HT1080 (cell line): ENCODE results near the gene CLASP1. TPM values are rescaled to one million over a fixed set of nuclear protein-coding genes. Genes with fewer than 3 reads are reported as not detected.
"Not testable (repeated sequence)": the region's sequence is repeated elsewhere in the genome, so short reads cannot be mapped to it uniquely, and the experiment has no call there.

Experiments
- DNase-seq: peaks from one replicate; pipeline ENCODE4 v3.0.0-alpha.2; 2015; ENCODE audit warnings: low read depth
- total RNA-seq: library from RNA; depleted of rRNA; stranded (reverse); fragments of >200 nt; shearing (Covaris generic); gene quantifications from 2 replicates; pipeline ENCODE4 v1.2.3, GENCODE V29; 2014

The CLASP1 gene
- total RNA-seq, 1 experiment from 2014 or later, result 22.5 TPM

DNA sequence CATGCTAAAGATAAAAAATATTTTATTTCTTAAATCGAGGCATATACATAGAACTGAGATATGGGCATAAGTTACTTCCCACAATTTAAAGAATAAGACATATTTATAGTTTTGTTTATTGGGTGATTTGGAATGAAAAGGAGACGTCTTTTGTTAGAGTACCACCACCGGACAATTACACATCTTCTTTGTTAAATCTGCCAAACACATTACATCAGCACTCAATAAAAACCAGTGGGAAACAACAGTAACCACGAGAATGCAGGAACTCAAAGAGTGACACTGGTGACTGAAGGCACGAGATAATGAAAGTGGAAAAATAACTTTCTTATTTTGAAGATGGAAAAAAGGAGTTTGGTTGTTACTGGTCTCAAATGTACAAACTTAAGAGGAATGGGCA, 271.6 kb downstream of the CLASP1 start:
- DNase-seq, result no peak

DNA sequence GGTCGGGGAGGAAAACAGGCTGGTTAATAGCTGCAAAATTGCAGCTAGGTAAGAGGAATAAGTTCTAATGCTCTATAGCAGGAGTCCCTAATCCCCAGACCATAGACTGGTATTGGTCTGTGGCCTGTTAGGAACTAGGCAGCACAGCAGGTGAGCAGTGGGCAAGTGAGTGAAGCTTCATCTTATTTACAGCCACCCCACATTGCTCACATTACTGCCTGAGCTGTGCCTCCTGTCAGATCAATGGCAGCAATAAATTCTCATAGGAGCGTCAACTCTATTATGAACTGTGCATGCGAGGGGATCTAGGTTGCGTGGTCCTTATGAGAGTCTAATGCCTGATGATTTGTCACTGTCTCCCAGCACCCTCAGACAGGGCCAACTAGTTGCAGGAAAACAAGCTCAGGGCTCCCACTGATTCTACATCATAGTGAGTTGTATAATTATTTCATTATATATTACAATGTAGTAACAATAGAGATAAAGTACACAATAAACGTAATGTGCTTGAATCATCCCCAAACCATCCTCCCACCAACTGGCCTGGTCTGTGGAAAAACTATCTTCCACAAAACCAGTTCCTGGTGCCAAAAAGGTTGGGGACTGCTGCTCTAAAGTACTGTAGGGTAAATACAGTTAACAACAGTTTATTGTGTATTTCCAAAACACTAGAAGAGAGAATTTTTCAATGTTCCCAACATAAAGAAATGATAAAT, 272.6 kb downstream of the CLASP1 start:
- no peak for DNase-seq

DNA sequence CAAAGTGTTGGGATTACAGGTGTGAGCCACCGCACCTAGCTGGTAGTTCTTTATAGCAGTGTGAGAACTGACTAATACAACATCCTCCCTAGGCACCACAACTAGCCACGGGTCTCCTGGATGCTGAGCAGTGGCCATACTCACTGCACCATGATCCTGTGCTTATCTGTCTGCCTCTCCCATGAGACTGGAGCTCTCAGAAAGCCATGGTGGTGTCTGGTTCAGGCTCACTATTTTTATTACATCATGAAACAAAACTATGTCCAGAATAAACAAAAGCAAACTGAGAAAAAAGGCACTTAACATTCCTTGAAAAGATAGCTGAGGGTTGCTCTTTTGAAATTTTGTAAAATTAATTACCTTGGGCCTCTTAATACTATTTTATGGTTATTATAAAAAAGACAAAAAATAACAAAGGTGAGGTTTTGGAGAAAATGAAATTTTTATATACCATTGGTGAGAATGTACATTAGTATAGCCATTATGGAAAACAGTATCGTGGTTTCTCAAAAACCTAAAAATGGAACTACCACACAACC, 273.6 kb downstream of the CLASP1 start:
- no peak for DNase-seq

DNA sequence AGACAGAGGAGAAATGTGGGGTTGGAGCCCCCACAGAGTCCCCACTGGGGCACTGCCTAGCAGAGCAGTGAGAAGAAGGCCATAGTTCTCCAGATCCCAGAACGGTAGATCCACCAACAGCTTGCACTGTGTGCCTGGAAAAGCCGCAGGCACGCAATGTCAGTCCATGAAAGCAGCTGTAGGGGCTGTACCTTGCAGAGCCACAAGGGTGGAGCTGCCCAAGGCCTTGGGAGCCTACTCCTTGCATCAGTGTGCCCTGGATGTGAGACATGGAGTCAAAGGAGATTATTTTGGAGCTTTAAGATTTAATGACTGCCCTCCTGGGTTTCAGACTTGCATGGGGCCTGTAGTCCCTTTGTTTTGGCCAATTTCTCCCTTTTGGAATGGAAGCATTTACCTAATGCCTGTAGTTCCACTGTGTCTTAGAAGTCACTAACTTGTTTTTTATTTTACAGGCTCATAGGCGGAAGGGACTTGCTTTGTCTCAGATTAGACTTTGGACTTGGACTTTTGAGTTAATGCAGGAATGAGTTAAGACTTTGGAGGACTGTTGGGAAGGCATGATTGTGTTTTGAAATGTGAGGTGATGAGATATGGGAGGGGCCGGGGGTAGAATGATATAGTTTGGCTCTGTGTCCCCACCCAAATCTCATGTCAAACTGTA, 274.7 kb downstream of the CLASP1 start:
- DNase-seq, result not testable (repeated sequence)

DNA sequence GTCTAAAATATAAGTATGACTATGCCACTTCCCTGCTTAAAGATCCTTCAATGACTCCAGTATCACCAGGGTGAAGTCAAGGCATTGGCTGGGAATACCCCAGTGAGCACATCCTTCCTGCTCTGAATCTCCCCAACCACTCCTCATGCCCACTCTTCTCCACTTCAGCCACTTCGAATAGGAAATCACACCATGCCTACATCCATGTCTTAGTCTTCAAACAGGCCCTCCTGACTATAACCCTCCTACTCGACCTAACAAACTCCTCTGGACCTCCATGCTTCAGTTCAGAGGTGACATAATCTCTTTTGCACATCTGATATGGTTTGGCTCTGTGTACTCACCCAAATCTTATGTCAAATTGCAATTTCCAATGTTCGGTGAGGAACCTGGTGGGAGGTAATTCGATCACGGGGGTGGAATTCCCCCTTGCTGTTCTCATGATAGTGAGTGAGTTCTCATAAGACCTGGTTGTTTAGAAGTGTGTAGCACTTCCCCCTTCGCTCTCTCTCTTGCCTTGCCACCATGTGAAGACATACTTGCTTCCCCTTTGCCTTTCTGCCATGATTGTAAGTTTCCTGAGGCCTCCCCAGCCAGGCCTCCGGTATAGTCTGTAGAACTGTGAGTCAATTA, 276.4 kb downstream of the CLASP1 start:
- no peak for DNase-seq

DNA sequence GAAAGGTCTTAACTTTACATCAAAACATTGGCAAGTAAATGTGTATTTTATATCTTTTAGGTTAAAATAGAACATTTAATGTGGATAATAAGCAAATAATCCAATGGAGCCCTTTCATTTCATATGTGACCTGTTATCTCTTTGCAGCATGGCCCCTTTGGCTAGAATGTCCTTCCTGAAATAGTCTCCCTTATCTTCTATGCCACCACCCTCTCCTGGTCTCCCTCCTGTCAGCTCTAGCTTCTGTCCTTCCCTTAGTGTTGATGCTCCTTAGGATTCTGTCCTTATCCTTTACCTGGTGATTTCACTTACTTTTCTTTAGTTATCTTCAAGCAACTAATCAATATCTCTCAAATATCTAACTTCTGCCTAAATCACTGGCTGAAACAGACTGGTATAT, 277.2 kb downstream of the CLASP1 start:
- DNase-seq, result no peak

DNA sequence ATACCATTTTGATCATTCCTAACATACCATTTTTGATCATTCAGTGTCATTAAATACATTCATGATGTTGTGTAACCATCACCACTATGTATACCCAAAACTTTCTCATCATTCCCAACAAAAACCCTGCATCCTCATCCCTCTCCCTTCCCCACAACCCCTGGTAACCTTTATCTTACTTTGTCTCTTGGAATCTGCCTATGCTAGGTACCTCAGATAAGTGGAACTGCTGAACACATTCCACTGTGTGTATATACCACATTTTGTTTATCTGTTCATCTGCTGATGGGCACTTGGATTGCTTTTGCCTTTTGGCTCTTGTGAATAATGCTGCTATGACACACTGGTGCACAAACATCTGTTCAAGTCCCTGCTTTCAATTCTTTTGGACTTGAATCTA, 280.4 kb downstream of the CLASP1 start:
- no peak for DNase-seq

DNA sequence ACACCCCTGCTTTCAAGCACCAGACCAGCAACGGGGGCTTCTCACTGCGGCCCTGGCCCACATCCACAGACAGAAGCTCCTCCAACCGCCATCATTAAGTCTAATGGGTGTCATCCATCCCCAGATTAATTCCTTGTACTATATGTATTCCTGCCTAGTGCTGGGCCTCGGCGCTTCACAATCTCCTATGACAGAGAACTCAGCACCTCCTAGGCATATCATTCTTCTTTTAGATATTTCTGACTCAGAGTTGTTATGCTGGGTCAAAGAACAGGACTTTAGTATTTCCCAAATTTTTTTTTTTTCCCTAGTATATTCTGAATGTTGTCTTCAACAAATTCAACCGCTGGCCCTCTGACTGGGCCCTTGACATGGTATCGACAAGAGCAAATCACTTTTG, 281.1 kb downstream of the CLASP1 start:
- no peak for DNase-seq

DNA sequence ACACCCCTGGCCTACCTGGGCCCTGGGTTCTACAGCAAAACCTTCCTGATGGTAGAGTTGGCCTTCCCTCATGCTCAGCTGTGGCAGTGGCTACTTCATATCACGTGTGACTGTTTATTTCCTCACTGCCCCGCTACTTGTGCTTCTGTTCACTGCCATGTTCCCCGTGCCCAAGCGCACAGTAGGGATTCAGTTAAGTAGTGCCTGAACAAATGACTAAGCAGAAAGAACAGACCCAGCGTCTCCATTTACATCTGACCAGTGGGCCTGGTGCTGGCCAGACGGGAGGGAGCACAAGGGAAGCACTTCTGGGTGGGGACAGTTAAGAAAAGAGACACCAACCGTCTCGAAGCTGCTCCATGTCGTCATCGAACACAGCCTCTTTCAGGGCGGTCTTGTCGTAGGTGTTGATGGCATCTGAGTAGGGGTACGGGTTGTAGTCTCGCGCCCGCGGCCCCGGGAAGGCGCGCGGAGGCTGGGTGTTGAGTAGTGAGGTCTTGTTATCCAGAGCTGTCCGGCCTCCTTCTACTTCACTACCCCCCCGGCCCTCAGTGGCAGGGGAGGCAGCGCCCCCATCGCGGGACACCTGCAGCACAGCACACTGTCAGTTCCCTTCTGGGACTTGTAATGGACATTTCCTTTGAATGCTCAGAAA, 281.9 kb downstream of the CLASP1 start:
- DNase-seq, result no peak

DNA sequence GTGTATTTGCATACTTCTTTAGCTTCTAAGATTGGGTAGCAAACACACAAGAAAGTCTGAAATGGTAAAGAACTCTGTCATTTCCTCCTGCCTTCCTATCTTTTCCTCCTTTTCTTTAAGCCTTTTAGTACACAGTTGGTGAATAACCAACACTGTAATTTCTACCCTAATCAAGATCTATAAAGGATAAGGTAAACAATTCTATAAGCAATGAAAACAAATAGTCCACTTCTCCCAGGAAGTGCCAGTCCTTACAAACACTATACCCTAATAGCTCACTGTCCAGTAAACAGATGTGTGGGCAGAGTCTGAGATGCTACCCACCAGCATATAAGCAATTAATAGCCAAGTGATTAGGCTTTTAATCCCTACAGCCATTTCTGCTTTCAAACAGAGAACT, 283.2 kb downstream of the CLASP1 start:
- no peak for DNase-seq

DNA sequence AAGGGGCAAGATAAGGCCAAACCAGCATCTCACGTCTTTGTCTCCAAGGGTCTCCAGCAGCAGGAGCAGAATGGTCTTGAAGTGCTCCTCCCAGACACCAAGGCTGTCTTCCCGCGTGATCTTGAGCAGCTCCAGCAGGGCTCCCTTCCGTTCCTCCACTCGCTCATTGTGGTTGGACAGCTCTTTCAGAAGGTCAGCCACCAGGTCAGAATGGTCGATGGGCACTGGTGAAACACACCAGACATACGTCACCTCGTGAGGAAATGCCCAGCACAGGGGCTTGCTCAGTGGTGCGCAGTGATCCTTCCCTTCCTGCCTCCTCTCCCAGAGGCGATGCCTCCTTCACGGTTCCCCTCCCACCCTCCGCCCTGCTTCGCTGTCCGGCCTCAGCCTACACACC, 284.2 kb downstream of the CLASP1 start:
- no peak for DNase-seq

DNA sequence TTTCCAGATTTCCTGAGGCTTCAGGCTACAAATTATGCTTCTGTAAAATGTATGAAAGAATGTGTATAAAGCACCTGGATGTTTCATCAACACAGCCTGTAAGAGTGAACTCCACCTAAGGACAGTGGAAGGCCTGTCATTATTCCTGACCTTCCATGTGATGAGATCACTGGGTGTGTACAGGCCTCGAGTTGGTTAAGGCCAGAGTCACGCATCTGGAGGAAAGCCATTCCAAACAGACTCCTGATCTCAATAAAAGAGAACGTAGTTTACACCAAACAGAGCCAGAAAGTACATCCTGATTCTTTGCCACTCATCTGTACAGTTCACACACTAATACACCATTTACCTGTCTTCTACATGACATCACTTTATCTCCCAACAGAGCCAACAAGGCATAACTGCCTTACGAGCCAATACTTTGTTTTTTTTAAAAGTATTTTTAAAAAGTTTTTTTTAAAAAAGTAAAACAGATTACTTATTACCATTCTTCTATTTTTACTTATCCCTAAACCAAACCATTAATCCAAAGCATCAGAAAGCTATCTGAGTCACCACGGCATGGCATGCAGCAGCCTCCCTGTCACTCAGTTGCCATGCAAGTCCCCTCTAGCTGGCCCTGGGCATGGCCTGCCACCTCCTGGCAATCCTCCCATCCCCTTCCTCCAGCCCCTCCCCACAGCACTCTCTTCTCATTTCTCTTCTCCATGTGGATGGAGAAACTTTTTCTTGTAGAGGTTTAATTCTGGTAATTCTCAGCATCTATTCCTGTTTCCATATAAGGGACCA, 285.4 kb downstream of the CLASP1 start:
- peak; percentile 42 for DNase-seq

DNA sequence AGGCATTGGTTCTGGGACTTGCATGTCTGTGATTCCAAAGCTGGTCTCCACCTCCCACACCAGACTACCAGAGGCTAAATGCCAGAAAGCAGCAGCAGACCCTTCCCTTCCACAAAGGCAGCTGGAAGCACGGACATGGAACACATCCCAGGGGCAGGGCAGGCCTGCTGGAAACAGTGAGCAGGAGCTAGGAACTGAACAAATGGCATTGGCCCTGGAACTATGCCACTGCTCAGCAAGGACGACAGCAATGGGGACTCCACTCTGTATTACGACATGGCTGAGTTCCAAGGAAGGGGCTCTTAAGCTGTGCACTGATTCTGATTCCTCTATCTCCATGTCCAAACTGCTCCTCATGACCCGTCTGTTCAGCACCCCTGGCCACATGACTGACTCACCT, 286.5 kb downstream of the CLASP1 start:
- DNase-seq, result no peak

DNA sequence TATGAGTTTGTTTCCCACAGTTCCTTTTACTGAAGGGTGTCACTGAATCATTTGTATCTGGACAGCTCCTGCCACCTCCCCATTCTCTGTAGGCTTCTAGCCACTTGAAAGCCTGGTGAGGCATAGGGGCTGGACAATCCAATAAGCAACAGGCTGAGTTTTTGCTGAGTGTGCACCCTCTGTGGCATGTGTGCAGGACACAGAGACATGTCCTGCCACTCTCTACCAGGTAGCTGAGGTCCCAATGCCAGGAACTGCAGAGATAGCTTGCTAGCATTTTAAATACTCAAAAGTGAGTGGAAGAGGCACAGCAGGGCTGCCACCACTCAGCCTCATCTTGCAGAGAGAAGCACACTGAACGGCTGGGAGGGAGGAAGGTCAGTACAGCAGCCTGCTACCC, 287.0 kb downstream of the CLASP1 start:
- no peak for DNase-seq

DNA sequence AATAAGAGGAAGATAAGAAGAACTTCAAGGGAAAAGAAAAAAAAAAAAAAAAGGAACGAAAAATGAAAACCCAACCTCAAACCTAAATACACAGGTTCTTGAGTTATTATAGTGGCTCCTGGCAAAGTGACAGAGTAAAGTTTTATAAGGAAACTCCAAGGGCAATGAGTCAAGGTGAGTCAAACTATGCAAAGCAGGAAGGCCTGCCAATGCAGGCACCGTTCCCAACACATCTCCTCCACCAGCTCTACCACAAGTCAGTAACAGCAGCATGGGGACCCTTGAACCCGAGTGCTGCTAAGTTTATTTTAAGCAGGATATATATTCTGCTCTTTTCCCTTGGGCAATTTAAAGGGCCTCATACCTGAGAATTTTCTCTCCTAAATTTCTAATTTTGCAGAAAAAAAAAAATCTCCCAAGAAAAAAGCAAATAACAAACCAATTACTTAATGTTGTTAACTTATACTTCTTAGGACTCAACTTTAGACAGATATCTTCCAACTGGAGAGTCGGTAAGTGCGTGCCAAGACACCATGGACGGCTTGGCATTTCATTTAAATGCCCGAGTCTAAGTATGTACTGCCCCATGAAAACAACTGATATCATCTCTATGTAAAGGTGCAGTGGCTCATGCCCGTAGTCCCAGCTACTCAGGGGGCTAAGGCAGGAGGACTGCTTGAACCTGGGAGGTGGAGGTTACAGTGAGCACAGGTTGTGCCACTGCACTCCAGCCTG, 288.5 kb downstream of the CLASP1 start:
- peak; percentile 92 for DNase-seq

DNA sequence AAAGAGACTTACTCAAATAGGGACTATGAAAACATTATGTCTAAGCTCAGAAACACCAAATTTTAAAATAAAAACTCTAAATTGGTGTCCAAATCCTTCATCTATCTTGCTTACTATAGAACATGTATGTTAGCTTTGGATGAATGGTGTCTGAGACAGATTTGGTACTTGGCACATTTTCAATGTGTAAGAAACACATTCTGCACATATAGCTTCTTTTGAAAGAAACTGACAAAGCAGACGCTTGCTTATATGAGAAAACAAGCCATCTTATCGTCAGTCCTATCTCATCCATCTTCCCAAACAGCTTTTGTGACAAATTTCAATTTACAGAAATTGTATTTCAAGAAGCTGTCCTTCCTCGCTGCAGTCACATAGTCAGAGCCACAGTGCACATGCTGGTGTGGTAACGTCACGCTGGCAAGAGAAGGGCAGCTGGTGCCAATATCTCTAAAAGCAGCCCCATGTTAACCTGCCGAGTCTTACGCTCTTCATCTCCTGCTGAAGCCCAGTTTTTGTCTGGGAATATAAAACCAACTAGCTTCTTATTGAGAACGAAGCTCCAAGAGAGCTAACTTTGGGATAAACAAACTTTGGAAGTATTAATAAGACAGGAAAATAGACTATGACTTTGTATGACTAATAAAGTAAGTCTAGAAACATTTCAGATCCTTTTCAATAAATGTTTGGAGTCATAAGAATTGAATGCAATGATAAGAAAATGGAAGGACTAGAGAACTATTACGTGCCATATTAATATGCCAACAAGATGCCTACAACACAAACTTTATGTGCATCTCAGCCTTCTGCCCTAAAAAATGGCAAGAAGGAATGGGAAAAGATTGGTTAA, 289.3 kb downstream of the CLASP1 start:
- DNase-seq, result no peak

DNA sequence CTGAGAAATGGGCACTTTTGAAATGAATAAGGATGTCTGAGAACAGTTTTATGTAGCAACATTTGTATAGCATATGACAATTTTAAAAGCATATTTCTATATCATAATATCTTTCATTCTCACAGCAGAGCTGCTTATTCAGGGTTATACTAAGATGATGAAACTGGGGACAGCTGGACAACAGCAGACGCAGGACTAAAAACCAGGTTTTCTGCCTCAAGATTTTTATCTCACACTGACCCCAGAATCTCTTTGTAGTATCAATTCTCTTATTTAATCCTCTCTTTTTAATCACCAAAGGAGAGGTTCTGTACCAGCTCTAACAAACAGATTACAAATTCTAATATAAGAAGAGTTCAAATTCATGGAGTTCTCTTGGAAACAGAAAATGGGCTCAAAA, 290.1 kb downstream of the CLASP1 start:
- no peak for DNase-seq

DNA sequence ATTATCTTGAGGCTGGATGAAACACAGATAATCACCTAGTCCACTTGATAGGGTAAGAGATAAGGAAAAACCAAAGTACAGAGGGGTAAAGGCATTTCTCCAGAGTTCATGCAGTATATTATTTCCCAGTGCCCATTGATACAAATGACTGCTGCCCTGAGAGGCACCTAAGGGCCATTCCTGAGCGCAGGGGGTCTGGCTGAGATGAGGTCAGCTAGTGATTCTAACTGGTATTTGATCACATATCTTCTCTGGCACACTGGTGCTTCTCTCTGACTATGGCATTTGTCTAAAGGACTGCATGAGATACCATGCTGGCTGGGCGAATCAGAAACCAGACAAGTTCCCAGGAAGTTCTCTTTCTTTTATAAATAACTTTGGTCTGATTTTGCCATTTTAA, 291.0 kb downstream of the CLASP1 start:
- no peak for DNase-seq

DNA sequence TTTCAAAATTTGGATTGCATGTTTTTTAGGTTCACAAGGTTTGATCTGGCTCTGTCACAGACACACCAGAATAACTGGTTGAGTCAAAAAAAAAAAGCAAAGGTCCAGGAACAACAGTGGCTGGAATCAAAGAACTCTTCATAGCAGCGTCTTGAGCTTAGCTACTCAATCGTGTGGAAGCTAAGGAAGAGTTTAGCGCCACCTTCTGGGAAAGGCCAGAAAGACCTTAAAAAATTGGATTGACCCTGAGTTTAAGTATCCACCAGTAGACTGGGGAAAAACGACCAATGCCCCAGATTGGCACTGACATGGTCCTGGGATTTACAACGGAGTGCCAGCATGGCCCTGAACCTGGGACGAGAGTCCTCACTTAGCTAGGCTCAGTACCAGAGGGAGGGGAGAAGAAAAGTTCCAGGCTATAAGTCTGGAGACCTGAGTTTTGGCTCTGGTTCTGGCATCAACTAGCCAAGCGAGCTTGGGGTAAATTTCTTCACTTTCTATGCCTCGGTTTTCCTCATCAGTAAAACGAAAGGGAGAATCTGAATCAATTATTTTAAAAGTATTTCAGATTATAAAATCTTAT, 293.1 kb downstream of the CLASP1 start:
- DNase-seq, result peak; percentile 68
